ENCODE results near the gene HLA-A.
"Not testable (repeated sequence)": the region's sequence is repeated elsewhere in the genome, so short reads cannot be mapped to it uniquely, and the experiment has no call there.

HLA-A gene

GRCh38 chr6:29961966-29962365 lies 19.6 kb downstream of the HLA-A start:
- DNase-seq (ENCODE audit: low read depth, low spot score): no peak

- not testable (repeated sequence) for DNase-seq (ENCODE audit: low read depth, low spot score)
Observed at GRCh38 chr6:29963697-29964096, 21.4 kb downstream of the HLA-A start.

- no peak for DNase-seq (ENCODE audit: low read depth, low spot score)
Observed at GRCh38 chr6:29964518-29964886, 22.2 kb downstream of the HLA-A start.

DNA sequence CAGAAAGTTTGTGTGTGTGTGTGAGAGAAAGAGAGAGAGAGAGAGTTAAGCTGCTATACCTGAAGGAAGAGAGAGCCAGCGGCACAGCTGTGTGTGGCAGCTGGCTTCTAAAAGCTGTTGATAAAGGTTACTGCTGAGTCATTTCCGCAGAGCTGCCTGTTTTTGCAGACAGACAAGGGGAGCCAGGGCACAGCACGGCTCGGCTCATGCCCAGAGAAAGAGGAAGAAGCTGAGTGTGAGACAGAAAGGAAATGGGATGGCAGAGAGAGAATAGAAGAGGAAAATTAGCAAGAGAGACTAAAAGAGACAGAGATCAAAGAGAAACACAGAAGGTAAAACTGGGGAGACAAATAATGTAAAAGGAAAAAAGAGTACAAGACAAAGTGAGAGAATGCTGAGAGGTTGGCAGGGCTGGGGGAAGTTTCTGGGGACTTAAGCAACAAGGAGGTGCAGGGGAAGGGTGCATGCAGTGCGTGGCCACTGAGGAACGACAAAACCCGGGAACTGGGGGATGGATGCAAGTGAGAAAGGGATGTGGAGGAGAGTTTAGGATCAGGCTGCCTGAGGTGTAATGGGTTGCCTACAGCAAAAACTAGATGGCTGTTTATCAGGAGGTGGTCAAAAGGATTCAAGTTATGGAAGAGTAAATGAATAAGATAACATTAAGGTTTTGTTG lies 22.7 kb downstream of the HLA-A start:
- peak; percentile 55 for DNase-seq (ENCODE audit: low read depth, low spot score)

- DNase-seq (ENCODE audit: low read depth, low spot score): no peak
Observed at GRCh38 chr6:29965563-29965872, 23.2 kb downstream of the HLA-A start.

GRCh38 chr6:29965873-29966601 lies 23.7 kb downstream of the HLA-A start:
- no peak for DNase-seq (ENCODE audit: low read depth, low spot score)

GRCh38 chr6:29967379-29968010 lies 25.2 kb downstream of the HLA-A start:
- no peak for DNase-seq (ENCODE audit: low read depth, low spot score)

DNA sequence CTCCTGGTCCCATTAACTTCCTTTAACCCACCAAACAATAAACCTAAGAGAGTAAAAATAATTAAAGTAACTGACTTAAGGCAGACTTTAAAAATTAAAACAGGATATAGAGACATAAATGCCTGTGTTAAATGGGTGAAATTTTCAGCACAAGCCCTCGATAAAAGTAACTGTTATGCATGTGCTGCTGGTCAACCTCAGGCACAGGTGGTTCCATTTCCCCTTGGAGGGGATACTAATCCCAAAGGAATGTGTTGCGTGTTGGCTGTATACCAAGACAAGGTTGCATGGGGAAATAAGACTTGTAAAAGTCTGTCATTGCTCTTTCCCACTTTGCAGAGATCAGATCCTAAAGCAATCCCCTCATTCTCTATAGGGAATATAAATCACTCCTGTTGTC lies 25.8 kb downstream of the HLA-A start:
- no peak for DNase-seq (ENCODE audit: low read depth, low spot score)

DNA sequence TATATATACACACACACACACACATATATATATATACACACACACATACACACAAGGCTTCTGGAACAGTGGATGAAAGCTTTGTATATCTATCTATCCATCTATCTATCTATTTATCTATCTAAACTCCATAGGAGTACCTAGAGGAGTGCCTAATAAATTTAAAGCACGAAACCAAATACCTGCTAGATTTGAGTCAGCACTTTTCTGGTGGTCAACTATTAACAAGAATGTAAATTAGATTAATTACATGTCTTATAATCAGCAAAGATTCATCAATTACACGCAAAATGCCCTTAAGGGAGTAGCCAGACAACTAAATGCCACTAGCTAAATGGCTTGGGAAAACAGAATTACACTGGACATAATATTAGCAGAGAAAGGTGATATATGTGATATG lies 26.6 kb downstream of the HLA-A start:
- no peak for DNase-seq (ENCODE audit: low read depth, low spot score)

- no peak for DNase-seq (ENCODE audit: low read depth, low spot score)
Observed at GRCh38 chr6:29970711-29971110, 28.4 kb downstream of the HLA-A start.

DNA sequence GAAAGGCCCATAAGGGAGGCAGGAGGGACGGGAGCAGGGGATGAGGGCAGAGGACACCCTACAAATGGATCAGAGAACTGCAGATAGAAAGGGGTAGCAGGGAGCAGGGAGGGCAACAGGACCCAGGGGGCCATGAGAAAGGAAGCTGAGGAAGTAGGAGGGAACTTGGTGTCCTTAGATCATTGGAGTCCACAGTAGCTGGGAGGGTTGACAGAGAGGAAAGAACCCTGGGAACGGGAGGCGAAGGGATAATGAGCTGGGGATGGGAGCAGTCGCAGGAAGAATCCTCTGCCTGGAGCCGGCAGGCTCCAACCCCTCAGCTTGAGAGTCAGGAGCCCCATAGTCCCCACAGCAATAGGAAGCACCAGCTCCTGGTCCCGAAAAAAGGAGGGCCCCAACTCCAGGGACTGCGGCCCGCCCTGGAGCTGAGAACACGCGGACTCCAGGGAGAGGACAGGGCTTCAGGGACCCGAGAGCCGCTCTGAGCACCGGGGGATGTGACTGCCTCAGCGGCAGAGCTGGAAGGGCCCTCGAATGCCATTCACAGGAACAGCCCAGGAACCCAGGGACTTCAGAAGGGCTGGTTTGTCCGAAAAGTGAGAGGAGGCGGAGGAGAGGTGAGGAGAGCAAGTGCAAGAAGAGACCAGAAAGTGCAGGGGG lies 32.7 kb downstream of the HLA-A start:
- no peak for DNase-seq (ENCODE audit: low read depth, low spot score)

DNA sequence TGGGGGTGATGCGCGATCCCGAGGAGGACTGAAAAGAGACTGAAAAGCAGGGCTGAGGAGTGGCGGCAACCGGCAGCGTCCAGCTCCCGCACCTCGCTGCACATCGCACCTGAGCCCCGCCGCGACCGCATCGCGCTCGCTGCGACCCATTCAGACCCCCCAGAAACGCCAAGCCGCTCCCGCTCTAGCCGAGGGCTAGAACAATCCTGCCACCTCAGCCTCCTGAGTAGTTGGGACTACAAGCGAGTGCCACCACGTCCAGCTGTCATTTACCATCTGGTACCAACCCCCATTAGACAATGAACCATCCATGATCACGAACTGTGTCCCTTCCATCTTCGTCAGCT lies 33.2 kb downstream of the HLA-A start:
- no peak for DNase-seq (ENCODE audit: low read depth, low spot score)

GRCh38 chr6:29976253-29976587 lies 33.9 kb downstream of the HLA-A start:
- DNase-seq (ENCODE audit: low read depth, low spot score): no peak

GRCh38 chr6:29976588-29977424 lies 34.5 kb downstream of the HLA-A start:
- peak; percentile 8 for DNase-seq (ENCODE audit: low read depth, low spot score)

DNA sequence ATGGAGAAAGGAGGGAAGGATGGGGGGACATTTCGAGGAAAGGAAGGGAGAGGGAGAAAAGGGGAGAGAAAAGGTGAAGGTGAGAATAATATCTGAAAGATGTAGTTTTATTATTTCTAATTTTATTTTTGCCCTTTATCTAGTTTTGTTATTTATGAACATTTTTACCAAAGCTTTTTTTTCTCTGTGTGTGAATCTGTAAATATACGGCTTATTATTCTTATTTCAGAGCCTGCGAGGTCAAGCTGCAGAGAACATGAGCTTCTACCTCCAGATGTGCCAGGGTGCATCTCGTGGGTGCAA lies 35.0 kb downstream of the HLA-A start:
- no peak for DNase-seq (ENCODE audit: low read depth, low spot score)

GRCh38 chr6:29980013-29980412 lies 37.7 kb downstream of the HLA-A start:
- DNase-seq (ENCODE audit: low read depth, low spot score): not testable (repeated sequence)

DNA sequence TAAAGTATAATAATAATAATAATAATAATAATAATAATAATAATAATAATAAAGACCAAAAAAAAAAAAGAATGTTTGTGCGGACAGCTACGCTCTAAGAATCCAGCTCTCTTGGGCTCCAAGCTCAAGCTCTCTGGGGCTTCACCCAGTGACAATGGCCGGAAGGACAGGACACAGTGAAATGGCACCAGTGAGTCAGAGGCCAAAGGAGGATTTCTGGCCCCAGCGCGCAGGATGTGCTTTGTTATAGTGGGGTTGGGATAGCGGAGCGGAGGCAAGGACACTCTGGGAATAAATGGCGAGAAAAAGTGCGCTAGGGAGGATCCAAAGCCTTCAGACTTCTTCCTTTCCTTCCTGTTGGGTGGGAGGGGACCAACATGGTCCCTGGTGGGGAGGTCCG lies 38.2 kb downstream of the HLA-A start:
- DNase-seq (ENCODE audit: low read depth, low spot score): no peak

DNA sequence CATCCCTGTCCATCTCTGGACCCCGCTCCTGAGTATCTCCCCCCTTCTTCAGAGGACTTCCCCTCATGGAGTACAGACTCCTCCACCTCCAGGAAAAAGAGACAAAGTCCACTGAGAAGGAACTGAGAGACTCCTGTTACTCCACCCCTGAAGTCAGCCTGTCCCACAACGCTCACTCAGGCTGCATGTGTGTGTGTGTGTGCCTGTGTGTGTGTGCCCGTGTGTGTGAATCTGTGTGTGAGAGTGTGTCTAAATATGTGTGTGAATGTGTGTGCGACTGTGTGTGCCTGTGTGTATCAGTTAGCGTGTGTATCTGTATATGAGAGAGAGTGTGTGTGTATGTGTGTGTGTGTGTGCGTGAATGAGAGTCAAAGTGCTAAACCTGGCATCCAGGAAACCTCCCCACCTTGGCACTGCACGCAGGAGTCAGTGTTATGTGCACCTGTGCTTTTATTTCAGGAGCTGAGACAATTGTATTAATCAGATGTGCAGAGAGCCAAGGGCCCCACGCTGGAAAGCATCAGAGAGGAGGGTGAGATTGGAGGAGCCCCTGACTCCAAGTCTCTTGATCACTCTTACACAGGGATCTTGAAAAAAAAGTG lies 39.0 kb downstream of the HLA-A start:
- no peak for DNase-seq (ENCODE audit: low read depth, low spot score)

DNA sequence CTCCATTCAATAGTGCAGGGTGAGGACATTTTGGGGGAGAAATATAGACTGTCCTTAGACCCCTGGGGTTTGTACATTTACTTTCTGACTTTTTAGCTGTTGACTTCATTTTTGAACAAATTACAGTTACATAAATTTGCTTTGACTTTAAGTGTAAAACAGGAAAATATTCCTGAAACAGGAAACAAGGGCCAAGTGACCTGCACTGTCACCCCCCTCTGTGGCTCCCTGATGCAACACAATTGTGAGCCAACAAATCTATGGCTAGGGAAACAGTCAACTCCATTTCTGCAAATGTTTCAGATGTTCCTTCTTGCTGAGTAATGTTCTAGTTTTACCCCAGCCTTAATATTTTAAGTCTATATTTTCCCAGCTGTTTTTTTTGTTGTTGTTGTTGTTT lies 39.8 kb downstream of the HLA-A start:
- DNase-seq (ENCODE audit: low read depth, low spot score): no peak

DNA sequence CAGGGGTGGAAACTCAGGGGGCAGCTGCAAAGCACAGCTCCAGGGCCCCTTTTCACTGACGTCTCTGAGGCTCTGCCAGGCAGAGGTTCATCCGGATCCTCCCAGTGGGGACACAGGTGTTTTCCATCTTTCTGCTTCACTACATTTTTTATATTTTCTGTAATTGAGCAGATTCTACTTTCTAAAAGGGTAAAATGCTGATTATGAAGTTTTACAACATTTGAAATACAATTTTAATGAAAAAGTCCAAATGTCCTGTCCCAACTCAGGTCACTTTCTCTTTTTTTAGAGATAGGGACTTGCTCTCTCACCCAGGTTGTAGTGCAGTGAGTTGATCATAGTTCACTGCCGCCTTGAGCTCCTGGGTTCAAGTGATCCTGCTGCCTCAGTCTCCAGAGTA lies 41.9 kb downstream of the HLA-A start:
- no peak for DNase-seq (ENCODE audit: low read depth, low spot score)

DNA sequence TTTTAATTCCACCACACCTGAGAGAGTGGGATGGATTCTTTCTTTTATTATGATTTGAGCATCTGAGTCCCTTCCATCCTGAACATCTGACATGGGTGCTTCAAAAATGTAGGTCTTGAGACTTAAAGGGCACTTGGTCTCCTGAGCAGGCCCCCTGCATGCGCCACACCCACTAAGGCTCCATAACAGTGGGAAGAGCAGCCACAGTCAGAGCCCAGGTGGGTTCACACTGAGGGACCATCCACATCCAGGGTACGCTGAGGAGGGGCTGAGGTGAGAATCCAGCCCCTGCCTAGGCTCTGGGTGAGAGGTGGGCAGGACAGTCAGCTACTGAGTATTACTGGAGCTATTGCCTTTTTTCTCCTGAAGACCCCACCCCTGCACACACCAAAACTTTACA lies 42.7 kb downstream of the HLA-A start:
- no peak for DNase-seq (ENCODE audit: low read depth, low spot score)
